DMS79 (cell line): ENCODE data around the gene PDGFD.

ENCODE experiments used
- DNase-seq: peaks from one replicate; lab custom pipeline; 2025; lab: John Stamatoyannopoulos, UW

The PDGFD gene

DNA sequence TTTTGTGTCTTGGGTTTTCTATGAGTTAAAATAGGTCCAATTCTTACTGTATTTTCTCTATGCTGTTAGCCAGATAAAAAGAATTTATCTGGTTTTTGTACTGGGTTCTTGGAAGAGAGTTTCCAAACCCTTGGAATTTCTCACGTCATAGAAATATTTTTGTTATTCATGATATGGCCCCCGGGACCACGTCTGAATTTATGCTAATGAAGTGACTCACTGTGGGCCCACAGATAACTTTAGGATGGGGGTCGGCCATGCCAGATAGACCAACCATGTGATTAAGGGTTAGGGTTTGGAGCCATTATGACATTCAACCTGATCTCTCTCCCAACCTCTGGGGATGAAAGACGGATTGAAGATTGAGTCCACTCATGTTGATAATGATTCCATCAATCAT is 163.1 kb downstream of the PDGFD start:
- no peak for DNase-seq

- DNase-seq = no peak
Observed at GRCh38 chr11:103998826-103999508, 165.0 kb downstream of the PDGFD start.

DNA sequence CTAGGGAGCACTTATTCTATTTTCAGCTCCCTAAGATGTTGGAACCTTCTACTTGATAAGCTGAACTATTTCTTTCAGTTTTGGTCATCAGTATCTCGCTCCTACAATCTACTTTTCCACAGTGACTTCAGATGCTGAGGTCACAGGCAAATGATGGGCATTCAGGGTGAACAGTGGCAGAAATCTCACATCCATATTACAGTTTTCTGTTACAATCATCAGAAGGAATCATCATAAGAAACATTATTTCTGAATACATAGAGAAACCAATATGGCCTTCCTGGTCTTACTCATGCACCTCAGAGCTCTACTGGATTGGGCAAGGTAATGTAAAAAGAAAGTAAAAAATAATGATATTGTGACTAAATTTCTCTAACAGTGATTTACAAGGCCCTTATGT is 166.9 kb downstream of the PDGFD start:
- no peak for DNase-seq

DNA sequence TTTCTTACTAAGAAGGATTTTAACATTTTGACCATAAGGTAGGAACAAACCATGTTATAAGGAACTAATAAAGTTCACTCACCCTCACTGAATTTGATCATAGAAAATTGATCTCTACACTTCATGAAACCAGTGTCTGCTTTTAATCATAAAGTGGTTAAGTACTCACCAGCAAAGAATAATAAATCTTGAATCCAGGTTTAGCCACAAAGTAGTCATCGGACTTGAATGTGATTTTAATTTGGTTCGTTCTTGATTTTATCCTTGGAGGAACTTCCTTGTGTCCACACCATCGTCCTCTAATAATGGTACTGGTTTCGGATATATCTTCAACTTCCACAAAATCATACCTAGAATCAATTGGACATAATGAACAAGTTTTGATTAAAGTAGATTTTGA is 168.1 kb downstream of the PDGFD start:
- no peak for DNase-seq

GRCh38 chr11:103994518-103994917 is 169.4 kb downstream of the PDGFD start:
- DNase-seq = no peak

GRCh38 chr11:103994094-103994493 is 169.9 kb downstream of the PDGFD start:
- no peak for DNase-seq

DNA sequence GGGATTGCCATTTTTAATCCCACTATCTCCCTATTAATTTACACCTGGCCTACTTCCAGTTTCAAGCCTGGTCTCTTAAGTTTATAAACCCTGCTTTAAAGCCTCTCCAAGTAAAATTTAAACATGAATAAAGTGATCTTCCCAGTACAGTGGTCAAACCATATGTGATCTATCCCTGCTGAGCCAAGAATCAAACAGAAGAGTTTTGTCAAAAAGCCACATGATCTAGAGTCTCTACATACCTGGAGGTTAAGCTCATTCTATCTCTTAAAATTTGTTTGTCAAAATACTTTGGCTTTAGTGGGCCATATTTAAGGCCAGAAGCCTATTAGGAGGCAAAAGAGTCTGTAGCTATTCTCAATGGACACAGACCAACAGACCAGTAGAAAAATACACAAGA is 170.4 kb downstream of the PDGFD start:
- DNase-seq = no peak

GRCh38 chr11:103988595-103988969 is 175.4 kb downstream of the PDGFD start:
- DNase-seq = no peak

- no peak for DNase-seq
Observed at GRCh38 chr11:103987629-103988594, 176.0 kb downstream of the PDGFD start.

DNA sequence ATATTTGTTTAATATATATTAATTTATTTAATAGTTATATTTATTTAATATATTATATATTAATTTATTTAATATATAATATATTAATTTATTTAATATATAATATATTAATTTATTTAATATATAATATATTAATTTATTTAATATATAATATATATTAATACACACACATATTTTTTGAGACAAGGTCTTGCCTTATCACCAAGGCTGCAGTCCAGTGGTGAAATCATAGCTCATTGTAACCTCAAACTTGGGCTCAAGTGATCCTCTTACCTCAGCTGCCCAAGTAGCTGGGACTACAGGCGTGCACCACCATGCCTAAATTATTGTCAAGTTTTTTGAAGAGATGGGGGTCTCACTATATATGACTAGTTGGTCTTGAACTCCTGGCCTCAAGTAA is 178.9 kb downstream of the PDGFD start:
- DNase-seq = no peak

- no peak for DNase-seq
Observed at GRCh38 chr11:103980108-103980507, 183.8 kb downstream of the PDGFD start.

GRCh38 chr11:103978616-103979595 is 185.0 kb downstream of the PDGFD start:
- DNase-seq = no peak

GRCh38 chr11:103972013-103972412 is 191.9 kb downstream of the PDGFD start:
- DNase-seq = no peak

GRCh38 chr11:103970701-103971249 is 193.2 kb downstream of the PDGFD start:
- DNase-seq = no peak

DNA sequence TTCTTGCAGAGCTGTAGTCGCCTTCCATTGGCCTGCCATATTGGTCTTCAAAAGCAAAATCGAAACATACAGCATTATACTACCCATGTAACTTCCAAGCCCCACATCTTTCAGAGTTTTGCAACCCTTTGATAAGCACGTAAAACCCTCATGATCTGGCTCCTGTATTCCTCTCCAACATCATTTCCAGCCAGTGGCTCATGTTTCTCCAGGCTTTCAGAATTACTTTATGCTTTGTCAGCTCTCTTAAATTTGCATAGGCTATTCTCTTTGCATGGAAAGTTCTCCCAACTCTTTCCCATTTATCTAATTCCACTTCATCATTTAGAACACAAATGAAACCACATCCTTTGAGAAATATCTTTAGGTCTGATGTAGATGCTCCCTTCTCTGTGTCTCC is 195.3 kb downstream of the PDGFD start:
- DNase-seq = no peak

GRCh38 chr11:103967985-103968384 is 196.0 kb downstream of the PDGFD start:
- DNase-seq = no peak

GRCh38 chr11:103964390-103964789 is 199.6 kb downstream of the PDGFD start:
- no peak for DNase-seq

- DNase-seq = no peak
Observed at GRCh38 chr11:103963648-103964047, 200.3 kb downstream of the PDGFD start.

DNA sequence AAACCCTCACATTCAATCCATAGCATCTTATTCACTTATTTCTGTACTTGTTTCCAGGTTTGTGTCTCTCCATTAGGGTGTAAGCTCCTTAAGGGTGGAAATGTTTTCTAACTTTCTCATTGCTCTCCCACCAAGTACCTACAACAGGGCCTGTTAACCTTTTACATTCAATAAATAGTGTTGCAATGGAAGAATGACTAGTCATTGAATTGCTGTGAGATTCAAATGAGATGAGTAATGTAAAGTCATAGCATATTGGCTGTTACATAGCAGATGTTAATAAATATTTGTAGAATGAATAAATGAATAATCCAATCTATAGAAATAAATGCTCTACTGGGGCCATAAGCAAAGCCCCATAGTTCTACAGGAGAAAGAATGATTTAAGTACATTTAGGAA is 202.9 kb downstream of the PDGFD start:
- DNase-seq = no peak

DNA sequence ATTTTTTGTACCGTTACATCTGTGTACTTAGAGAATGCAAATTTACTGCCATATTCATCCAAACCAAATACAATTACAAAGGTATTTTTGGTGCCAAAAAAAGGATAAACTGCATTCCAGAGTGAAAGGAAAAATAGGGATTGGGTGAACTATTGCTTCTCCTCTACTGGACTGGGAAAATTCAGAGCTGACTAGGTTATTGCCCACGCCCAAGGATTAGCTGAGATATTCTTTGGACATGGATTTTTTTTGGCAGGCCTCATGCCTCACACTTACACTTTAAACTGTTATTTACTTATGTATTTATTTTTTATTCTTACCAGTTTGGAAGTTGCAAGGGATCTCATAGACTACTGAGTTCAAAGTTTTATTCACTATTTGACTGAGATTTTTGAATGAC is 203.8 kb downstream of the PDGFD start:
- DNase-seq = no peak

GRCh38 chr11:103959279-103959942 is 204.5 kb downstream of the PDGFD start:
- no peak for DNase-seq
